ENCODE measurements around the gene CEACAM4.
A peak's percentile ranks its signal among the peaks of the same experiment; 100 is the strongest.
"Not testable (repeated sequence)": the region's sequence is repeated elsewhere in the genome, so short reads cannot be mapped to it uniquely, and the experiment has no call there.

The CEACAM4 gene

DNA sequence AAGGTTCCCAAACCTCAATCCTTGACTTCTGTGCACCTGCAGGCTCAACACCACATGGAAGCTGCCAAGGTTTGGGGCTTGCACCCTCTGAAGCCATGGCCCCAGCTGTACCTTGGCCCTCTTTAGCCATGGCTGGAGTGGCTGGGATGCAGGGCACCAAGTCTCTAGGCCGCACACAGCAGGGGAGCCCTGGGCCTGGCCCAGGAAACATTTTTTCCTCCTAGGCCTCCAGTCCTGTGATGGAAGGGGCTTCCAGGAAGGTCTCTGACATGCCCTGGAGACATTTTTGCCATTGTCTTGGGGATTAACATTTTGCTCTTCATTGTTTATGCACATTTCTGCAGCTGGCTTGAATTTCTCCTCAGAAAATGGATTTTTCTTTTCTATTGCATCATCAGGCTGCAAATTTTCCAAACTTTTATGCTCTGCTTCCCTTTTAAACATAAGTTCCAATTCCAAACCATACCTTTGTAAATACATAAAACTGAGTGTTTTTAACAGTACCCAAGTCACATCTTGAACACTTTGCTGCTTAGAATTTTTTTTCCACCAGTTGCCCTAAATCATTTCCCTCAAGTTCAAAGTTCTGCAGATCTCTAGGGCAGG lies 44.2 kb downstream of the CEACAM4 start:
- not testable (repeated sequence) for DNase-seq

DNA sequence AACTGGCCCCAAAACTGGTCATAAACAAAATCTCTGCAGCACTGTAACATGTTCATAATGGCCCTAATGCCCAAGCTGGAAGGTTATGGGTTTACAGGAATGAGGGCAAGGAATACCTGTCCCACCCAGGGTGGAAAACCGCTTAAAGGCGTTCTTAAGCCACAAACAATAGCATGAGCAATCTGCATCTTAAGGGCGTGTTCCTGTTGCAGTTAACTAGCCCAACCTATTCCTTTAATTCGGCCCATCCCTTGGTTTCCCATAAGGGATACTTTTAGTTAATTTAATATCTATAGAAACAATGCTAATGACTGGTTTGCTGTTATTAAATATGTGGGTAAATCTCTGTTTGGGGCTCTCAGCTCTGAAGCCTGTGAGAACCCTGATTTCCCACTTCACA lies 45.8 kb downstream of the CEACAM4 start:
- DNase-seq: not testable (repeated sequence)

GRCh38 chr19:41578886-41579285 lies 48.0 kb downstream of the CEACAM4 start:
- no peak for DNase-seq

DNA sequence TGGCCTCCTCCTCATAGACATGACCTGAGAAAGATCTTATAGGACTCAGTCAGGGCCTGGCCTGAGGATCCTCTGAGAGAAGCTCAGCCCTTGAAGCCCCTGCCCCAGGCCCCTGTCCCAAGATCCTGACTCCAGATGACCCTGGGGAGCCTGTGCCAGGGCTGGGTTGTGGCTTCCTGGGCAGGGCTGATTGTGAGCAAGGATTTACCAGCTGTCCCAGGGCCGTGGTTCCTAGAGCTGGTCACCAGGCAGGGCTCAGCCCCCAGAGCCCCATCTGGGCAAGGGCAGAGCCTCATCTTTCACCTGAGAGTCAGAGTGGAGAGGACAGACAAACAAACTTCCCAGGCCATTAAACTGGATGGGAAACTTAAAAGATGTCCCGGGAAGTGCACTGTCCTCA lies 49.0 kb downstream of the CEACAM4 start:
- no peak for DNase-seq

GRCh38 chr19:41577144-41577830 lies 49.6 kb downstream of the CEACAM4 start:
- no peak for DNase-seq

DNA sequence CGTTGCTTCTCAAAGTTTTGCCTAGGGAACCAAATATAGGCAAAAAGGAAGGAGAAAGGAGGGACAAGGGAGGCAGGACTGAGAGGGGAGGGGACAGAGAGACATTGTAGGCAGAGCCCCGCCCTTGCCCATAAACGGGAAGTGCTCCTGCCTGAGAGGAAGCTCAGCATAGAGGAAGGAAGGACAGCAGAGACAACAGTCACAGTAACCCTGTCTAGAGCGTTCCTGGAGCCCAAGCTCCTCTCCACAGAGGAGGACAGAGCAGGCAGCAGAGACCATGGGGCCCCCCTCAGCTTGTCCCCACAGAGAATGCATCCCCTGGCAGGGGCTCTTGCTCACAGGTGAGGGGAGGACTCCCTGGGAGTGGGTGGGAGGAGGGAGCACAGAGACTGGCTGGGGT lies 50.9 kb downstream of the CEACAM4 start, which contains the start of gene CEACAM21:
Gene CEACAM21 (plus strand): TSS at position 169 of the 400 bp plus-strand sequence. CDS start 109 bp downstream, at position 278.
- no peak for DNase-seq

- DNase-seq: peak; percentile 80
Observed at GRCh38 chr19:41570639-41571112, 56.2 kb downstream of the CEACAM4 start.

DNA sequence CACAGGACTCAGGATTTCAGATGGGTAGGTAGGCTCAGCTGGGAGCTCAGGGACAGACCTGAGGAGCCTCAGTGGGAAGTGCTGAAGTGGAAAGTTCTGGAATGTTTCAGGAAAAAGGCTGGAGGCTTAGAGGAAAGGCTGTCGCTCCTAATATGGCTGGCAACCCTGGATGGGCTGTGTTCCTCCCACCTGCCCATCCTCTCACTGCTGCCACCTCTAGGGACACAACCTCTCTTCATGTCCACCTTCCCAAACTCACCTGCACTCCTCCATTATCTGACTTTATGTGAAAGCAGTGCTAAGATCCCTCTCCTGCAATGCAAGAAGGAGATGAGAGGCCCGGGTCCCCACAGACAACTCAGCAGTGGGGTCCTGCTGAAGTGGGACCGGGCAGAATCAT lies 56.7 kb downstream of the CEACAM4 start:
- no peak for DNase-seq

- no peak for DNase-seq
Observed at GRCh38 chr19:41569481-41570150, 57.3 kb downstream of the CEACAM4 start.

Measured in NCI-H1436 (cell line).